ENCODE measurements around the gene CLHC1. TPM values are rescaled to one million over a fixed set of nuclear protein-coding genes. Genes with fewer than 3 reads are reported as not detected.

Gene CLHC1
- total RNA-seq, 1 experiment from 2014 or later: 9.2 TPM

GRCh38 chr2:55180374-55180773 is 51.7 kb downstream of the CLHC1 start:
- H3K27me3 Mint-ChIP-seq (ENCODE audit: low read depth): no peaks in the 10 kb centered on the region
- Histone ChIP-seq H2AK5ac (ENCODE audit: insufficient read length, low read length) (no peak overlapping the region), H4K5ac (ENCODE audit: insufficient read length, low read depth, low read length) (no peak overlapping the region), H3K27me3 (ENCODE audit: insufficient read depth, low read length) (no peaks in the 10 kb centered on the region), H3K23me2 (ENCODE audit: insufficient read length, low read depth, low read length, poor library complexity, severe bottlenecking) (no peaks in the 10 kb centered on the region), H4K8ac (replicated peaks; ENCODE audit: insufficient read length, low read depth, low read length) (no peak overlapping the region), H3K9me3 (ENCODE audit: control insufficient read depth, low read depth, low read length) (no peaks in the 10 kb centered on the region), H2BK20ac (ENCODE audit: low read depth, low read length, poor library complexity, severe bottlenecking) (no peak overlapping the region), H4K20me1 (ENCODE audit: control insufficient read depth, insufficient read depth, insufficient read length) (no peaks in the 10 kb centered on the region), H3K14ac (ENCODE audit: insufficient read depth, low read length) (no peak overlapping the region), H2BK120ac (ENCODE audit: low read depth, low read length, poor library complexity, severe bottlenecking) (no peak overlapping the region), H2BK5ac (ENCODE audit: insufficient read length, low read length) (no peak overlapping the region), H3K9ac (ENCODE audit: extremely low read depth, insufficient read length, low read length) (no peak overlapping the region), H3K18ac (ENCODE audit: insufficient read length, low read depth, low read length) (no peak overlapping the region), H3T11ph (ENCODE audit: low read length) (no peak overlapping the region), H3K4ac (ENCODE audit: low read depth, low read length) (no peak overlapping the region), H3K27ac (ENCODE audit: insufficient read length, low read depth, low read length) (no peak overlapping the region), H3K56ac (ENCODE audit: insufficient read length, low read depth, low read length) (no peak overlapping the region), H3K4me2 (ENCODE audit: insufficient read depth, insufficient read length, low read length) (no peak overlapping the region), H2BK15ac (ENCODE audit: low read depth, low read length) (no peak overlapping the region), H3K4me1 (ENCODE audit: insufficient read depth, low read length) (no peaks in the 10 kb centered on the region), H2AFZ (ENCODE audit: low read length) (no peak overlapping the region), H4K91ac (ENCODE audit: insufficient read length, low read depth, low read length) (no peak overlapping the region), H3K79me1 (ENCODE audit: insufficient read depth, low read depth, low read length, poor library complexity, severe bottlenecking) (no peaks in the 10 kb centered on the region), H3K79me2 (ENCODE audit: insufficient read depth, low read length) (no peaks in the 10 kb centered on the region), H3K23ac (ENCODE audit: insufficient read length, low read depth, low read length) (no peak overlapping the region), H2BK12ac (ENCODE audit: insufficient read length, low read depth, low read length) (no peak overlapping the region)
- H3K4me3 Mint-ChIP-seq: no peak overlapping the region
- WGBS (ENCODE audit: extremely low coverage, insufficient read length, low lambda C conversion rate): no CpG with 5 or more reads among the region's 2 CpGs
- no peaks in the 10 kb centered on the region; a peak in 1 of 7 replicates for H3K36me3 Mint-ChIP-seq (ENCODE audit: insufficient read depth in 1 of 3, low read depth in 3 of 3)
- DNase-seq: no peak
- H3K4me1 Mint-ChIP-seq: no peaks in the 10 kb centered on the region
- H3K27ac Mint-ChIP-seq: no peak overlapping the region
- no peak for TF ChIP-seq CTCF (conservative IDR thresholded peaks at IDR 0.05)
- H3K9me3 Mint-ChIP-seq: no peaks in the 10 kb centered on the region

Data from H9 (cell line).